ENCODE measurements around the gene GNG7. TPM values are rescaled to one million over a fixed set of nuclear protein-coding genes. Genes with fewer than 3 reads are reported as not detected.

GNG7 gene
- total and polyA plus RNA-seq, 7 donors, result 1.2 to 8.0 (median 2.6) TPM

DNA sequence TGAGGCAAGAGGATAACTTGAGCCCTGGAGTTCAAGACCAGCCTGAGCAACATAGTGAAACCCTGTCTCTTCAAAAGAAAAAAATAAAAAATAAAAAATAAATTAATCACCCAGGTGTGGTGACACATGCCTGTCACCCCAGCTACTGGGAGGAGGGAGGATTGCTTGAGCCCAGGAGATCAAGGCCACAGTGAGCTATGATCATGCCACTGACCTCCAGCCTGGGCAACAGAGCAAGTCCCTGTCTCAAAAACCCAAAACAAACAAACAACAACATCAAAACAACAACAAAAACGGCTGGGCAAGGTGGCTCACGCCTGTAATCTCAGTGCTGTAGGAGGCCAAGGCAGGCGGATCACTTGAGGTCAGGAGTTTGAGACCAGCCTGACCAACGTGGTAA, 41.6 kb upstream of the GNG7 start:
- 35 to 55% methylated on average over 4 of the region's 4 CpGs for WGBS, 2 donors
- H3K4me3 ChIP-seq, result no peak overlapping the region
- peaks cover 0 to 8% (median 5%) of the 10 kb centered on the region in 4 donors for H3K4me1 ChIP-seq
- intact Hi-C loops (cut with DNase I), result no loop called here
- H3K36me3 ChIP-seq, result no peaks in the 10 kb centered on the region
- no peak overlapping the region for H3K27ac ChIP-seq
- DNase-seq, result no peak
- H3K27me3 ChIP-seq, result peaks cover 0 to 3% (median 0%) of the 10 kb centered on the region in 3 donors
- TF ChIP-seq CTCF (IDR thresholded peaks at IDR 0.05), result no peak
- H3K9me3 ChIP-seq, result no peaks in the 10 kb centered on the region

- Histone ChIP-seq H3K4me3 (no peak overlapping the region), H3K36me3 (no peaks in the 10 kb centered on the region), H3K4me1 (peaks cover 0 to 16% (median 15%) of the 10 kb centered on the region in 4 donors), H3K9me3 (no peaks in the 10 kb centered on the region), H3K27ac (no peak overlapping the region), H3K27me3 (peaks cover 0 to 3% (median 0%) of the 10 kb centered on the region in 3 donors)
- 80 to 81% methylated on average over 8 of the region's 8 CpGs for WGBS, 2 donors
- no peak for DNase-seq
- no peak for TF ChIP-seq POLR2AphosphoS5 (IDR thresholded peaks at IDR 0.05)
- no peak for TF ChIP-seq CTCF (IDR thresholded peaks at IDR 0.05)
- TF ChIP-seq POLR2A (IDR thresholded peaks at IDR 0.05), result no peak
- no peak for TF ChIP-seq EP300 (IDR thresholded peaks at IDR 0.05)
- intact Hi-C loops (cut with DNase I), result no loop called here
These were observed 40.6 kb upstream of the GNG7 start for GRCh38 chr19:2743099-2743498.

GRCh38 chr19:2740314-2740656, 37.8 kb upstream of the GNG7 start:
- intact Hi-C loops (cut with DNase I), result no loop called here
- no peak for DNase-seq
- Histone ChIP-seq H3K27me3 (peaks cover 0 to 3% (median 0%) of the 10 kb centered on the region in 3 donors), H3K9me3 (no peaks in the 10 kb centered on the region), H3K27ac (no peak overlapping the region), H3K4me1 (peaks cover 0 to 16% (median 15%) of the 10 kb centered on the region in 4 donors), H3K36me3 (peaks cover 0 to 17% (median 9%) of the 10 kb centered on the region in 4 donors), H3K4me3 (peak overlapping the region in 3 of 4 donors; percentile 85 to 99 (median 92))
- 43 to 54% methylated on average over 13 of the region's 13 CpGs for WGBS, 2 donors
- no peak for TF ChIP-seq EP300 (IDR thresholded peaks at IDR 0.05)
- TF ChIP-seq POLR2AphosphoS5 (IDR thresholded peaks at IDR 0.05), result no peak
- TF ChIP-seq CTCF (IDR thresholded peaks at IDR 0.05), result peak in 1 of 4 experiments; percentile 4
- TF ChIP-seq POLR2A (IDR thresholded peaks at IDR 0.05), result no peak

GRCh38 chr19:2739602-2740313, 37.3 kb upstream of the GNG7 start, which contains the start of gene SLC39A3:
TSS of gene SLC39A3 (minus strand) at chr19:2740017. CDS start at chr19:2737257, 2,760 bp downstream.
- 1% methylated on average over 64 of the region's 64 CpGs for WGBS, 2 donors
- TF ChIP-seq POLR2A (IDR thresholded peaks at IDR 0.05) (no peak), EP300 (IDR thresholded peaks at IDR 0.05) (no peak), CTCF (IDR thresholded peaks at IDR 0.05) (peak in 1 of 4 experiments; percentile 39), POLR2AphosphoS5 (IDR thresholded peaks at IDR 0.05) (peak in 3 of 4 donors; percentile 55 to 67 (median 64))
- intact Hi-C loops (cut with DNase I), result no loop called here

More at GRCh38 chr19:2739602-2740313, 37.3 kb upstream of the GNG7 start, which contains the start of gene SLC39A3:
- peaks cover 0 to 22% (median 13%) of the 10 kb centered on the region in 4 donors for H3K36me3 ChIP-seq
- no peaks in the 10 kb centered on the region for H3K9me3 ChIP-seq
- peak within 1 kb of the TSS; percentile 73 to 78 (median 76) for H3K27ac ChIP-seq
- H3K4me1 ChIP-seq, result peaks cover 0 to 16% (median 15%) of the 10 kb centered on the region in 4 donors
- peak; percentile 99 for DNase-seq
- H3K27me3 ChIP-seq, result peaks cover 0 to 3% (median 0%) of the 10 kb centered on the region in 3 donors
- peak within 1 kb of the TSS; percentile 77 to 99 (median 88) for H3K4me3 ChIP-seq
